Peyer's patch (tissue), 4 donors: ENCODE results near the gene DCLK1. TPM values are rescaled to one million over a fixed set of nuclear protein-coding genes. Genes with fewer than 3 reads are reported as not detected.

Experiments
- DNase-seq, 3 donors: peaks; one replicate each; pipeline ENCODE4 v3.0.0-alpha.2; 2017 to 2019
- H3K27ac ChIP-seq, 4 donors: fragments of 200-600 bp; sonication (generic); one replicate each; pipeline ENCODE4 v1.5.1; 2016 to 2019
- H3K27me3 ChIP-seq, 2 donors: fragments of 200-600 bp; sonication (generic); one replicate each; pipeline ENCODE4 v1.5.1; 2019
- H3K36me3 ChIP-seq, 3 donors: fragments of 200-600 bp; sonication (generic); one replicate each; pipeline ENCODE4 v1.5.1; 2016 to 2019
- H3K4me1 ChIP-seq, 4 donors: fragments of 200-600 bp; sonication (generic); one replicate each; pipeline ENCODE4 v1.5.1; 2016 to 2019
- H3K4me3 ChIP-seq, 4 donors: fragments of 200-600 bp; sonication (generic); 1 replicate in 3 of 4; 2 replicates in 1 of 4; pipeline ENCODE4 v1.5.1; 2016 to 2019; ENCODE audit warnings: mild to moderate bottlenecking in 1 of 4
- H3K9me3 ChIP-seq, 4 donors: fragments of 200-600 bp; sonication (generic); one replicate each; pipeline ENCODE4 v1.5.1; 2016 to 2019; ENCODE audit warnings: mild to moderate bottlenecking in 1 of 4
- POLR2A ChIP-seq, 2 donors: fragments of 450-650 bp; IDR thresholded peaks; one replicate each; pipeline ENCODE4 v1.5.1; 2017; ENCODE audit warnings: antibody characterized with exemption in 2 of 2, mild to moderate bottlenecking in 2 of 2, moderate library complexity in 2 of 2
- total RNA-seq, 4 donors: library from RNA; depleted of rRNA; stranded (reverse); fragments of >200 nt; gene quantifications; one replicate each; pipeline ENCODE4 v1.1.0, GENCODE V29; 2016
- TF ChIP-seq, protein P1 (sequence below), 6 experiments: fragments of 450-650 bp in 4 of 6; fragments of 200-600 bp in 2 of 6; sonication (generic) in 1 of 6; IDR thresholded peaks; one replicate each; pipeline ENCODE4 v1.5.1; 2017 to 2019; ENCODE audit warnings: antibody characterized with exemption in 6 of 6, mild to moderate bottlenecking in 3 of 6, moderate library complexity in 1 of 6

DCLK1 gene
- total RNA-seq, 4 donors from 2014 or later = 3.7 to 23.1 (median 9.1) TPM

DNA sequence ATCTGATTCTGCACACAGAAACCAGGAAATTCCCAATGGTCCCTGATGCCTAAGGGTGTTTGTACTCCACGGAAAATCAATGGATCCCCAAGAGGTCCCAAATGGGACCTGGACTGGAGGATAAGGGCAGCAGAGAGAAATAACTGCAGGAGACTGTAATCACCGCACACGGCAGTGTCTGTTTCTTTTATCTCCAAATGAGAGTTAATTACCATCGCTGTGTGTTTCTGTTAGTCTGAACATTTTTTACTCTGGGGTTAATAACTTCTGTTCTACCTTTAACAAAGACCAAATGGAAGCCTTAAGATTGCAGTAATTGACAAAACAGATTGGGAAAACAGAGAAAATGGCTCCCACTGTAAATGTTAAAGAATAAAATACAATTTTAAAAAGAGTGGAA is 320.9 kb downstream of the DCLK1 start:
- TF ChIP-seq, protein P1, sequence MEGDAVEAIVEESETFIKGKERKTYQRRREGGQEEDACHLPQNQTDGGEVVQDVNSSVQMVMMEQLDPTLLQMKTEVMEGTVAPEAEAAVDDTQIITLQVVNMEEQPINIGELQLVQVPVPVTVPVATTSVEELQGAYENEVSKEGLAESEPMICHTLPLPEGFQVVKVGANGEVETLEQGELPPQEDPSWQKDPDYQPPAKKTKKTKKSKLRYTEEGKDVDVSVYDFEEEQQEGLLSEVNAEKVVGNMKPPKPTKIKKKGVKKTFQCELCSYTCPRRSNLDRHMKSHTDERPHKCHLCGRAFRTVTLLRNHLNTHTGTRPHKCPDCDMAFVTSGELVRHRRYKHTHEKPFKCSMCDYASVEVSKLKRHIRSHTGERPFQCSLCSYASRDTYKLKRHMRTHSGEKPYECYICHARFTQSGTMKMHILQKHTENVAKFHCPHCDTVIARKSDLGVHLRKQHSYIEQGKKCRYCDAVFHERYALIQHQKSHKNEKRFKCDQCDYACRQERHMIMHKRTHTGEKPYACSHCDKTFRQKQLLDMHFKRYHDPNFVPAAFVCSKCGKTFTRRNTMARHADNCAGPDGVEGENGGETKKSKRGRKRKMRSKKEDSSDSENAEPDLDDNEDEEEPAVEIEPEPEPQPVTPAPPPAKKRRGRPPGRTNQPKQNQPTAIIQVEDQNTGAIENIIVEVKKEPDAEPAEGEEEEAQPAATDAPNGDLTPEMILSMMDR (IDR thresholded peaks at IDR 0.05) = no peak
- TF ChIP-seq POLR2A (IDR thresholded peaks at IDR 0.05) = no peak
- Histone ChIP-seq H3K4me3 (no peak overlapping the region), H3K27ac (no peak overlapping the region), H3K4me1 (no peaks in the 10 kb centered on the region), H3K36me3 (no peaks in the 10 kb centered on the region), H3K27me3 (no peaks in the 10 kb centered on the region), H3K9me3 (no peaks in the 10 kb centered on the region)
- no peak for DNase-seq

DNA sequence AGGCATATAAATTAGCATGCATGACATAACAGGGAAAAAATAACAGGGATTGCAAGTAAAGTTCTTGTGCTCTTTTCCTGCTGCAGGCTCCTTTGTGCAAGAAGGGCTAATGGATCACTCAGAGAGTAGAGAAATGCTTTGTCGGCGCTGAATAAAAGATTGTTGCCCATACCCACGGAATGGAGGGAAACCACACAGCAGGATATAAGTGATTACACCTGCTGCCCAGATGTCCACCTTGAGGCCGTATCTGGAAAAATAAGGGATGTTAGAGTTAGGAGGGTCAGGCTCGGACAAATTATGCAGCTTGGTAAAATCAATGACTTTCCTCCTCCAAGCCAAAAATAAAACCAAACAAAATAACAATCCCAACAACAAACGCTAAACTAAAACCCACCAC is 322.3 kb downstream of the DCLK1 start:
- Histone ChIP-seq H3K9me3 (no peaks in the 10 kb centered on the region), H3K4me3 (no peak overlapping the region), H3K4me1 (no peaks in the 10 kb centered on the region), H3K27ac (no peak overlapping the region), H3K27me3 (no peaks in the 10 kb centered on the region), H3K36me3 (no peaks in the 10 kb centered on the region)
- DNase-seq = no peak
- no peak for TF ChIP-seq POLR2A (IDR thresholded peaks at IDR 0.05)
- TF ChIP-seq, protein P1 (IDR thresholded peaks at IDR 0.05) = no peak

DNA sequence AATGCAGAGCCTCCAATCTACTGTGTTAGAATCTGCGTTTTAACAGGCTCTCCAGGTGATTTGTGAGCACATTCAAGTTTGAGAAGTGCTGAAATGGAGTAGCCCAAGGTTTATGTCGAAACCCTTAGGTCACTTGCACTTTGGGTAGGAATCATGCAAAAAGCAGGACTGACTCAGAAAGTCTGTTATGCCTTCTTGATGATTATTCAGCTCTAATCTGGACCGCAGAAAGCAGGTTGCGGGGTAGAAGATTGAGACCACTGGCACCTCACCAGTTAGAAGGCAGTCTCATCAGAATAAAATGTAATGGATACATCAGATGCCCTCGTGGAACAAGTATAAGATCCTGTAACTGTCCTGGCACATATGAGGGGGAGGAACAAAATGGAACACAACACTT is 326.3 kb downstream of the DCLK1 start:
- Histone ChIP-seq H3K27ac (no peak overlapping the region), H3K4me3 (no peak overlapping the region), H3K27me3 (no peaks in the 10 kb centered on the region), H3K9me3 (no peaks in the 10 kb centered on the region), H3K4me1 (no peaks in the 10 kb centered on the region), H3K36me3 (no peaks in the 10 kb centered on the region)
- TF ChIP-seq POLR2A (IDR thresholded peaks at IDR 0.05) = no peak
- no peak for DNase-seq

GRCh38 chr13:35797991-35798390 is 333.2 kb downstream of the DCLK1 start:
- no peak for DNase-seq
- Histone ChIP-seq H3K27ac (no peak overlapping the region), H3K4me1 (no peaks in the 10 kb centered on the region), H3K9me3 (no peaks in the 10 kb centered on the region), H3K36me3 (no peaks in the 10 kb centered on the region), H3K27me3 (no peaks in the 10 kb centered on the region), H3K4me3 (no peak overlapping the region)
- TF ChIP-seq, protein P1 (IDR thresholded peaks at IDR 0.05) = no peak
- TF ChIP-seq POLR2A (IDR thresholded peaks at IDR 0.05) = no peak

DNA sequence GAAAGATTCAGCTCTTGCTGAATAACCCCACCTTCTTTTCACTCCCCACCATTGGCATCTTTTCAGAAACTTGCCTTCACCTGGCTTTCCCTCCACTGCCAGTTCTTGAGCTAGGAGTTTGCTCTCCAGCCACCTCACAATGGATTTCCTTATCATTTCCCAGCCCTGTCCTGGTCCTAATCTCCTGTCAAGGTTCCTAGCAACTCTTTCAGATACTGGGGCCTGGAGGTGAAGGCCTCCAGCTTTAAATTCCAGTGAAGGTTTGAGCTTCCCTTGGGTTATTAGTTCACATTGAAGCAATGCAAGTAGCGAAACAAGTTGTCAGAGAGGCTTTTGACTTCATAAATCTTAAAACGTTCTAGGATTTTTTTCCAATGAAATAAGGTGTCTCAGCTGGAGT is 333.9 kb downstream of the DCLK1 start:
- H3K9me3 ChIP-seq = no peaks in the 10 kb centered on the region
- H3K27ac ChIP-seq = no peak overlapping the region
- no peaks in the 10 kb centered on the region for H3K4me1 ChIP-seq
- H3K4me3 ChIP-seq = no peak overlapping the region
- H3K27me3 ChIP-seq = no peaks in the 10 kb centered on the region
- TF ChIP-seq, protein P1 (IDR thresholded peaks at IDR 0.05) = no peak
- no peak for TF ChIP-seq POLR2A (IDR thresholded peaks at IDR 0.05)
- no peak for DNase-seq
- H3K36me3 ChIP-seq = no peaks in the 10 kb centered on the region

- no peak for DNase-seq
- H3K4me1 ChIP-seq = no peaks in the 10 kb centered on the region
- no peak overlapping the region for H3K27ac ChIP-seq
- H3K27me3 ChIP-seq = no peaks in the 10 kb centered on the region
- no peaks in the 10 kb centered on the region for H3K9me3 ChIP-seq
- no peaks in the 10 kb centered on the region for H3K36me3 ChIP-seq
- TF ChIP-seq POLR2A (IDR thresholded peaks at IDR 0.05) = no peak
- TF ChIP-seq, protein P1 (IDR thresholded peaks at IDR 0.05) = no peak
- no peak overlapping the region for H3K4me3 ChIP-seq
Measured at GRCh38 chr13:35796623-35797022, 334.6 kb downstream of the DCLK1 start.
